ENCODE measurements around the gene IL1R1.
"Not testable (repeated sequence)": the region's sequence is repeated elsewhere in the genome, so short reads cannot be mapped to it uniquely, and the experiment has no call there.

The IL1R1 gene

GRCh38 chr2:102110596-102111334 lies 31.8 kb upstream of the IL1R1 start:
- no peak for DNase-seq (ENCODE audit: low read depth)

GRCh38 chr2:102111823-102112222 lies 30.7 kb upstream of the IL1R1 start:
- no peak for DNase-seq (ENCODE audit: low read depth)

GRCh38 chr2:102112271-102112670 lies 30.3 kb upstream of the IL1R1 start:
- no peak for DNase-seq (ENCODE audit: low read depth)

- DNase-seq (ENCODE audit: low read depth) = no peak
Observed at GRCh38 chr2:102112692-102113665, 29.6 kb upstream of the IL1R1 start.

- DNase-seq (ENCODE audit: low read depth) = no peak
Observed at GRCh38 chr2:102114290-102114721, 28.2 kb upstream of the IL1R1 start.

GRCh38 chr2:102114851-102115497 lies 27.6 kb upstream of the IL1R1 start:
- no peak for DNase-seq (ENCODE audit: low read depth)

GRCh38 chr2:102116630-102117471 lies 25.7 kb upstream of the IL1R1 start:
- no peak for DNase-seq (ENCODE audit: low read depth)

- DNase-seq (ENCODE audit: low read depth) = no peak
Observed at GRCh38 chr2:102117472-102117858, 25.1 kb upstream of the IL1R1 start.

- DNase-seq (ENCODE audit: low read depth) = no peak
Observed at GRCh38 chr2:102119255-102119654, 23.3 kb upstream of the IL1R1 start.

- DNase-seq (ENCODE audit: low read depth) = no peak
Observed at GRCh38 chr2:102120261-102120660, 22.3 kb upstream of the IL1R1 start.

- DNase-seq (ENCODE audit: low read depth) = no peak
Observed at GRCh38 chr2:102120701-102121159, 21.8 kb upstream of the IL1R1 start.

GRCh38 chr2:102122115-102122514 lies 20.4 kb upstream of the IL1R1 start:
- peak; percentile 73 for DNase-seq (ENCODE audit: low read depth)

GRCh38 chr2:102122909-102123308 lies 19.6 kb upstream of the IL1R1 start:
- DNase-seq (ENCODE audit: low read depth) = no peak

GRCh38 chr2:102124421-102124820 lies 18.1 kb upstream of the IL1R1 start:
- not testable (repeated sequence) for DNase-seq (ENCODE audit: low read depth)

- no peak for DNase-seq (ENCODE audit: low read depth)
Observed at GRCh38 chr2:102126169-102126568, 16.4 kb upstream of the IL1R1 start.

- no peak for DNase-seq (ENCODE audit: low read depth)
Observed at GRCh38 chr2:102126660-102127059, 15.9 kb upstream of the IL1R1 start.

GRCh38 chr2:102129082-102129481 lies 13.5 kb upstream of the IL1R1 start:
- no peak for DNase-seq (ENCODE audit: low read depth)

- no peak for DNase-seq (ENCODE audit: low read depth)
Observed at GRCh38 chr2:102129951-102130646, 12.4 kb upstream of the IL1R1 start.

- DNase-seq (ENCODE audit: low read depth) = no peak
Observed at GRCh38 chr2:102130647-102130991, 11.9 kb upstream of the IL1R1 start.

GRCh38 chr2:102131564-102131963 lies 11.0 kb upstream of the IL1R1 start:
- DNase-seq (ENCODE audit: low read depth) = no peak

- DNase-seq (ENCODE audit: low read depth) = no peak
Observed at GRCh38 chr2:102137138-102137537, 5.4 kb upstream of the IL1R1 start.

Data from fibroblast of the conjunctiva (primary cell).